H1 (cell line): ENCODE data around the gene ACTC1. TPM values are rescaled to one million over a fixed set of nuclear protein-coding genes. Genes with fewer than 3 reads are reported as not detected.

ENCODE experiments used
- ATF2 ChIP-seq: IDR thresholded peaks from 2 replicates; pipeline ENCODE4 v1.6.1; 2012; ENCODE audit warnings: low read length, inconsistent platforms
- BACH1 ChIP-seq: IDR thresholded peaks from 2 replicates; pipeline ENCODE4 v1.6.1; 2012; ENCODE audit warnings: low read length, improper control_type of control experiment
- BCL11A ChIP-seq, 2 experiments: IDR thresholded peaks; one replicate each; pipeline ENCODE4 v1.6.1; 2011; ENCODE audit warnings: low read depth in 2 of 2, low read length in 2 of 2, mild to moderate bottlenecking in 2 of 2
- CEBPB ChIP-seq: IDR thresholded peaks from 2 replicates; pipeline ENCODE4 v1.6.1; 2012; ENCODE audit warnings: low read depth, low read length
- CHD7 ChIP-seq: fragments of 300-600 bp; sonication (generic); IDR thresholded peaks from 2 replicates; pipeline ENCODE4 v1.7.1; 2012; ENCODE audit warnings: low read length, moderate library complexity, mild to moderate bottlenecking, inconsistent platforms; ENCODE audit not compliant: insufficient replicate concordance
- MAFK ChIP-seq: IDR thresholded peaks from 2 replicates; pipeline ENCODE4 v1.6.1; 2012; ENCODE audit warnings: low read depth, mild to moderate bottlenecking, improper control_type of control experiment, low read length
- PHF8 ChIP-seq: fragments of 200-600 bp; sonication (generic); conservative IDR thresholded peaks from 2 replicates; pipeline ENCODE4 v1.7.1; 2012; ENCODE audit warnings: low read depth, mild to moderate bottlenecking, inconsistent platforms, low read length, moderate library complexity
- RNF2 ChIP-seq: fragments of 200-900, 300-1000 bp; sonication (generic); IDR thresholded peaks from 2 replicates; pipeline ENCODE4 v1.7.1; 2016; ENCODE audit warnings: borderline replicate concordance, low read depth, mild to moderate bottlenecking, antibody characterized with exemption, low read length; ENCODE audit not compliant: poor library complexity, severe bottlenecking; ENCODE audit errors: missing control alignments
- SIRT6 ChIP-seq: IDR thresholded peaks from one replicate; pipeline ENCODE4 v1.7.1; 2012; ENCODE audit warnings: low read length, inconsistent platforms
- SP2 ChIP-seq: IDR thresholded peaks from 2 replicates; pipeline ENCODE4 v1.6.1; 2012; ENCODE audit warnings: mild to moderate bottlenecking, low read length, inconsistent platforms
- polyA plus RNA-seq, 7 experiments: library from polyadenylated mRNA; depleted of rRNA in 3 of 7; stranded (reverse) in 5 of 7; unstranded in 2 of 7; fragments of >200 nt in 5 of 7; fragments of 200-250 nt in 2 of 7; gene quantifications; 1 replicate in 5 of 7; 2 replicates in 1 of 7; 4 replicates in 1 of 7; pipeline versions ENCODE4 v1.2.1 to v1.2.3, GENCODE V29; 2011 to 2013; ENCODE audit warnings: missing spikeins in 2 of 7, mixed read lengths in 2 of 7
- total RNA-seq: library from RNA; stranded (reverse); fragmentation: NEBNext Ultra II Directional; extraction: Animal tissue kit (Norgen Biotek cat#: 25700); gene quantifications from 2 replicates; pipeline ENCODE4 v1.2.1, GENCODE V29; 2021

The ACTC1 gene
- total and polyA plus RNA-seq, 2 of the 8 experiments (the other 6 are each of a cell fraction or from before 2014, with no cell fraction given) = 37.6 to 90.0 TPM

DNA sequence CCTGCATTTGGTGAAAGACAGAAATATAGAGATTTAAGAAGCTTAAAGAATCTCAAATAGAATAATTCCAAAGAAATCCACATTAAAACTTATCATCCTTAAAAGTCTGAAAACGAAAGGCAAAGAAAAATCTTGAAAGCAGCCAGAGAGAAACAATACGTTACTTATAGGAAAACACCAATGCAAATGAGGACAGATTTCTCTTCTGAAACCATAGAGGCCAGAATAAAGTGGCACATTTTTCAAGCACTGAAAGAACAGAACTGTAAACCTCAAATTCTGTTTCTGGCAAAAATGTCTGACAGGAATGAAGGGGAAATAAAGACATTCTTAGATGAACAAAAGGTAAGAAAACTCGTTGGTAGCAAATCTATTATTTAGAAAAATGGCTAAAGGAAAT is 13.8 kb upstream of the ACTC1 start (continued):
- TF ChIP-seq CHD7 = no peak
- no peak for TF ChIP-seq CEBPB
- no peak for TF ChIP-seq BCL11A (IDR thresholded peaks at IDR 0.05; ENCODE audit: low read depth in 2 of 2, low read length in 2 of 2)
- TF ChIP-seq PHF8 = no peak
- TF ChIP-seq SP2 = no peak
- TF ChIP-seq MAFK = no peak
- TF ChIP-seq BACH1 = no peak
- no peak for TF ChIP-seq ATF2
- TF ChIP-seq RNF2 = no peak
- no peak for TF ChIP-seq SIRT6
